SK-N-SH treated with all-trans-retinoic acid at 6 μM for 48 hours (cell line): ENCODE data around the gene MARS1.

Experiments used
- ATAC-seq: fragments of 200-7000 bp; cut with Tn5 transposase; 3 replicates; pipeline ENCODE4 v1.9.1; 2020; ENCODE audit warnings: mild to moderate bottlenecking, moderate library complexity
- ARNTL ChIP-seq: fragments of 450-650 bp; formaldehyde crosslinking; IDR thresholded peaks from 2 replicates; pipeline ENCODE4 v1.5.0; 2020; ENCODE audit warnings: low read depth, mild to moderate bottlenecking, moderate library complexity, borderline replicate concordance
- BACH2 ChIP-seq: fragments of 250-450 bp; sonication (Bioruptor Pico); IDR thresholded peaks from 2 replicates; pipeline ENCODE4 v1.9.0; 2021; ENCODE audit warnings: mild to moderate bottlenecking, borderline replicate concordance
- CSDC2 ChIP-seq: fragments of 250-450 bp; sonication (Bioruptor Pico); IDR thresholded peaks from 2 replicates; pipeline ENCODE4 v1.5.0; 2020; ENCODE audit warnings: mild to moderate bottlenecking, moderate library complexity
- ESRRG ChIP-seq: fragments of 250-450 bp; sonication (Bioruptor Pico); IDR thresholded peaks from 2 replicates; pipeline ENCODE4 v1.6.1; 2021; ENCODE audit warnings: mild to moderate bottlenecking
- GLIS3 ChIP-seq: fragments of 250-450 bp; sonication (Bioruptor Pico); IDR thresholded peaks from 2 replicates; pipeline ENCODE4 v1.5.0; 2020; ENCODE audit warnings: mild to moderate bottlenecking, moderate library complexity
- ISL1 ChIP-seq: fragments of 250-450 bp; sonication (Bioruptor Pico); IDR thresholded peaks from 2 replicates; pipeline ENCODE4 v2.1.2; 2022; ENCODE audit warnings: mild to moderate bottlenecking, moderate library complexity
- OSR1 ChIP-seq: fragments of 250-450 bp; sonication (Bioruptor Pico); IDR thresholded peaks from 2 replicates; pipeline ENCODE4 v1.8.0; 2022; ENCODE audit warnings: moderate library complexity, mild to moderate bottlenecking, inconsistent platforms
- POU6F1 ChIP-seq: fragments of 250-450 bp; sonication (Bioruptor Pico); IDR thresholded peaks from 2 replicates; pipeline ENCODE4 v1.8.0; 2021; ENCODE audit warnings: low read depth, mild to moderate bottlenecking, moderate library complexity, borderline replicate concordance
- PPARA ChIP-seq: fragments of 250-450 bp; sonication (Bioruptor Pico); IDR thresholded peaks from 2 replicates; pipeline ENCODE4 v1.5.0; 2020; ENCODE audit warnings: mild to moderate bottlenecking, borderline replicate concordance
- RARB ChIP-seq: fragments of 250-450 bp; sonication (Bioruptor Pico); IDR thresholded peaks from 2 replicates; pipeline ENCODE4 v1.8.0; 2021; ENCODE audit warnings: mild to moderate bottlenecking, moderate library complexity
- SNAI2 ChIP-seq: fragments of 250-450 bp; sonication (Bioruptor Pico); IDR thresholded peaks from 2 replicates; pipeline ENCODE4 v1.5.0; 2020; ENCODE audit warnings: mild to moderate bottlenecking, moderate library complexity
- TCF4 ChIP-seq: fragments of 250-450 bp; sonication (Bioruptor Pico); IDR thresholded peaks from 2 replicates; pipeline ENCODE4 v1.8.0; 2021; ENCODE audit warnings: mild to moderate bottlenecking, moderate library complexity, borderline replicate concordance
- TOX ChIP-seq: fragments of 250-450 bp; sonication (Bioruptor Pico); IDR thresholded peaks from 2 replicates; pipeline ENCODE4 v1.8.0; 2021; ENCODE audit warnings: mild to moderate bottlenecking, moderate library complexity, borderline replicate concordance
- TSHZ2 ChIP-seq: fragments of 250-450 bp; sonication (Bioruptor Pico); IDR thresholded peaks from 2 replicates; pipeline ENCODE4 v1.5.0; 2020; ENCODE audit warnings: mild to moderate bottlenecking, moderate library complexity
- ZC3H10 ChIP-seq: fragments of 250-450 bp; sonication (Bioruptor Pico); IDR thresholded peaks from 2 replicates; pipeline ENCODE4 v1.5.1; 2021; ENCODE audit warnings: mild to moderate bottlenecking, moderate library complexity
- ZFP3 ChIP-seq: fragments of 250-450 bp; sonication (Bioruptor Pico); IDR thresholded peaks from 2 replicates; pipeline ENCODE4 v1.5.0; 2020; ENCODE audit warnings: mild to moderate bottlenecking, moderate library complexity
- ZFP30 ChIP-seq: fragments of 450-650 bp; formaldehyde crosslinking; IDR thresholded peaks from 2 replicates; pipeline ENCODE4 v1.5.0; 2022; ENCODE audit warnings: mild to moderate bottlenecking, moderate library complexity
- ZNF70 ChIP-seq: fragments of 450-650 bp; formaldehyde crosslinking; IDR thresholded peaks from 2 replicates; pipeline ENCODE4 v1.5.0; 2020; ENCODE audit warnings: mild to moderate bottlenecking, moderate library complexity
- ZNF8 ChIP-seq: fragments of 450-650 bp; formaldehyde crosslinking; IDR thresholded peaks from 2 replicates; pipeline ENCODE4 v1.5.0; 2020; ENCODE audit warnings: mild to moderate bottlenecking, moderate library complexity
- TF ChIP-seq, protein P1 (sequence below): fragments of 250-450 bp; sonication (Bioruptor Pico); IDR thresholded peaks from 2 replicates; pipeline ENCODE4 v1.5.1; 2020; ENCODE audit warnings: low read depth, mild to moderate bottlenecking, moderate library complexity
- TF ChIP-seq, protein P2 (sequence below): fragments of 250-450 bp; sonication (Bioruptor Pico); IDR thresholded peaks from 2 replicates; pipeline ENCODE4 v1.5.1; 2021; ENCODE audit warnings: mild to moderate bottlenecking, moderate library complexity
- TF ChIP-seq, protein P3 (sequence below): fragments of 250-450 bp; sonication (Bioruptor Pico); IDR thresholded peaks from 2 replicates; pipeline ENCODE4 v1.8.0; 2020; ENCODE audit warnings: mild to moderate bottlenecking, moderate library complexity, borderline replicate concordance

Gene MARS1

GRCh38 chr12:57547288-57548012 lies 59.6 kb downstream of the MARS1 start:
- no peak for ATAC-seq
- TF ChIP-seq TSHZ2 (CRISPR knock-in tag) (no peak), ZFP30 (CRISPR knock-in tag) (no peak), POU6F1 (no peak), ZNF70 (CRISPR knock-in tag) (no peak), GLIS3 (CRISPR knock-in tag) (no peak), SNAI2 (CRISPR knock-in tag) (no peak), CSDC2 (CRISPR knock-in tag) (no peak), TCF4 (CRISPR knock-in tag) (no peak), BACH2 (no peak), ZNF8 (CRISPR knock-in tag) (no peak), ESRRG (CRISPR knock-in tag) (no peak), TOX (CRISPR knock-in tag) (no peak)
- TF ChIP-seq, protein P1, sequence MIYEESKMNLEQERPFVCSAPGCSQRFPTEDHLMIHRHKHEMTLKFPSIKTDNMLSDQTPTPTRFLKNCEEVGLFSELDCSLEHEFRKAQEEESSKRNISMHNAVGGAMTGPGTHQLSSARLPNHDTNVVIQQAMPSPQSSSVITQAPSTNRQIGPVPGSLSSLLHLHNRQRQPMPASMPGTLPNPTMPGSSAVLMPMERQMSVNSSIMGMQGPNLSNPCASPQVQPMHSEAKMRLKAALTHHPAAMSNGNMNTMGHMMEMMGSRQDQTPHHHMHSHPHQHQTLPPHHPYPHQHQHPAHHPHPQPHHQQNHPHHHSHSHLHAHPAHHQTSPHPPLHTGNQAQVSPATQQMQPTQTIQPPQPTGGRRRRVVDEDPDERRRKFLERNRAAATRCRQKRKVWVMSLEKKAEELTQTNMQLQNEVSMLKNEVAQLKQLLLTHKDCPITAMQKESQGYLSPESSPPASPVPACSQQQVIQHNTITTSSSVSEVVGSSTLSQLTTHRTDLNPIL (CRISPR knock-in tag) = no peak

GRCh38 chr12:57548013-57548315 lies 60.1 kb downstream of the MARS1 start:
- TF ChIP-seq ZNF70 (CRISPR knock-in tag) (no peak), RARB (CRISPR knock-in tag) (no peak), POU6F1 (no peak), TOX (CRISPR knock-in tag) (no peak), CSDC2 (CRISPR knock-in tag) (no peak), ZFP3 (CRISPR knock-in tag) (no peak), ARNTL (CRISPR knock-in tag) (no peak), ZC3H10 (CRISPR knock-in tag) (no peak), ZFP30 (CRISPR knock-in tag) (no peak), ZNF8 (CRISPR knock-in tag) (no peak)

GRCh38 chr12:57548488-57548887 lies 60.6 kb downstream of the MARS1 start:
- ATAC-seq = no peak
- no peak for TF ChIP-seq PPARA (CRISPR knock-in tag)
- no peak for TF ChIP-seq OSR1 (CRISPR knock-in tag)
- TF ChIP-seq BACH2 = no peak
- TF ChIP-seq ARNTL (CRISPR knock-in tag) = no peak
- no peak for TF ChIP-seq ZC3H10 (CRISPR knock-in tag)
- TF ChIP-seq, protein P2, sequence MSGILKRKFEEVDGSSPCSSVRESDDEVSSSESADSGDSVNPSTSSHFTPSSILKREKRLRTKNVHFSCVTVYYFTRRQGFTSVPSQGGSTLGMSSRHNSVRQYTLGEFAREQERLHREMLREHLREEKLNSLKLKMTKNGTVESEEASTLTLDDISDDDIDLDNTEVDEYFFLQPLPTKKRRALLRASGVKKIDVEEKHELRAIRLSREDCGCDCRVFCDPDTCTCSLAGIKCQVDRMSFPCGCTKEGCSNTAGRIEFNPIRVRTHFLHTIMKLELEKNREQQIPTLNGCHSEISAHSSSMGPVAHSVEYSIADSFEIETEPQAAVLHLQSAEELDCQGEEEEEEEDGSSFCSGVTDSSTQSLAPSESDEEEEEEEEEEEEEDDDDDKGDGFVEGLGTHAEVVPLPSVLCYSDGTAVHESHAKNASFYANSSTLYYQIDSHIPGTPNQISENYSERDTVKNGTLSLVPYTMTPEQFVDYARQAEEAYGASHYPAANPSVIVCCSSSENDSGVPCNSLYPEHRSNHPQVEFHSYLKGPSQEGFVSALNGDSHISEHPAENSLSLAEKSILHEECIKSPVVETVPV = no peak
- TF ChIP-seq TCF4 (CRISPR knock-in tag) = no peak
- TF ChIP-seq ZNF8 (CRISPR knock-in tag) = no peak
- TF ChIP-seq GLIS3 (CRISPR knock-in tag) = no peak
- no peak for TF ChIP-seq POU6F1
- no peak for TF ChIP-seq SNAI2 (CRISPR knock-in tag)
- TF ChIP-seq ZNF70 (CRISPR knock-in tag) = no peak
- TF ChIP-seq ZFP3 (CRISPR knock-in tag) = no peak
- TF ChIP-seq ISL1 = no peak
- no peak for TF ChIP-seq RARB (CRISPR knock-in tag)
- TF ChIP-seq, protein P3, sequence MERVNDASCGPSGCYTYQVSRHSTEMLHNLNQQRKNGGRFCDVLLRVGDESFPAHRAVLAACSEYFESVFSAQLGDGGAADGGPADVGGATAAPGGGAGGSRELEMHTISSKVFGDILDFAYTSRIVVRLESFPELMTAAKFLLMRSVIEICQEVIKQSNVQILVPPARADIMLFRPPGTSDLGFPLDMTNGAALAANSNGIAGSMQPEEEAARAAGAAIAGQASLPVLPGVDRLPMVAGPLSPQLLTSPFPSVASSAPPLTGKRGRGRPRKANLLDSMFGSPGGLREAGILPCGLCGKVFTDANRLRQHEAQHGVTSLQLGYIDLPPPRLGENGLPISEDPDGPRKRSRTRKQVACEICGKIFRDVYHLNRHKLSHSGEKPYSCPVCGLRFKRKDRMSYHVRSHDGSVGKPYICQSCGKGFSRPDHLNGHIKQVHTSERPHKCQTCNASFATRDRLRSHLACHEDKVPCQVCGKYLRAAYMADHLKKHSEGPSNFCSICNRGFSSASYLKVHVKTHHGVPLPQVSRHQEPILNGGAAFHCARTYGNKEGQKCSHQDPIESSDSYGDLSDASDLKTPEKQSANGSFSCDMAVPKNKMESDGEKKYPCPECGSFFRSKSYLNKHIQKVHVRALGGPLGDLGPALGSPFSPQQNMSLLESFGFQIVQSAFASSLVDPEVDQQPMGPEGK (CRISPR knock-in tag) = no peak

More at GRCh38 chr12:57548013-57548315, 60.1 kb downstream of the MARS1 start:
- no peak for ATAC-seq
